Cardiac ventricle fibroblast (primary cell): Measurements from ENCODE around the gene AK4. TPM values are rescaled to one million over a fixed set of nuclear protein-coding genes. Genes with fewer than 3 reads are reported as not detected.

Experiments
- total RNA-seq: library from RNA; depleted of rRNA; stranded (reverse); fragments of >200 nt; gene quantifications from 2 replicates; pipeline ENCODE4 v1.2.3, GENCODE V29; 2015

AK4 gene
- total RNA-seq, result 57.0 and 63.2 TPM in 2 replicates

DNA sequence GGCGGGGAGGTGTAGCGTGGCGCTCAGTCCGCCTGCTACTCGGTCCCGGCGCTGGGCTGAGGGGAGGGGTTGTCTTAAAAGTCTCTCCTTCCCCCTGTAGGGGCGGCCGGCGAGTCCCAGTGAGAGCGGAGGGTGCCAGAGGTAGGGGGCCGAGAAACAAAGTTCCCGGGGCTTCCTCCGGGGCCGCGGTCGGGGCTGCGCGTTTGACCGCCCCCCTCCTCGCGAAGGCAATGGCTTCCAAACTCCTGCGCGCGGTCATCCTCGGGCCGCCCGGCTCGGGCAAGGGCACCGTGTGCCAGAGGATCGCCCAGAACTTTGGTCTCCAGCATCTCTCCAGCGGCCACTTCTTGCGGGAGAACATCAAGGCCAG, at the start of gene AK4:
Gene AK4 (plus strand): TSS at position 26 of the 370 bp plus-strand sequence. CDS start 205 bp downstream, at position 231.

Other genes starting within 250 kb of the AK4 start
- 130 and 155 TPM in 2 replicates for gene JAK1, start 181.7 kb upstream of the AK4 start, total RNA-seq
- 0.39 and 0.44 TPM in 2 replicates for gene DNAJC6, start 161.3 kb downstream of the AK4 start, total RNA-seq